Esophagus squamous epithelium (tissue), 4 donors: ENCODE data around the gene NPTX2.

Experiments
- POLR2A ChIP-seq, 4 donors: fragments of 450-650 bp; IDR thresholded peaks; one replicate each; pipeline ENCODE4 v1.6.1; 2017; ENCODE audit warnings: antibody characterized with exemption in 4 of 4, mild to moderate bottlenecking in 4 of 4, moderate library complexity in 3 of 4
- TF ChIP-seq, protein P1 (sequence below), 6 experiments: fragments of 450-650 bp in 4 of 6; fragments of 200-600 bp in 2 of 6; sonication (generic) in 2 of 6; IDR thresholded peaks; one replicate each; pipeline ENCODE4 v1.5.1; 2016 to 2019; ENCODE audit warnings: antibody characterized with exemption in 6 of 6, mild to moderate bottlenecking in 4 of 6, moderate library complexity in 4 of 6

DNA sequence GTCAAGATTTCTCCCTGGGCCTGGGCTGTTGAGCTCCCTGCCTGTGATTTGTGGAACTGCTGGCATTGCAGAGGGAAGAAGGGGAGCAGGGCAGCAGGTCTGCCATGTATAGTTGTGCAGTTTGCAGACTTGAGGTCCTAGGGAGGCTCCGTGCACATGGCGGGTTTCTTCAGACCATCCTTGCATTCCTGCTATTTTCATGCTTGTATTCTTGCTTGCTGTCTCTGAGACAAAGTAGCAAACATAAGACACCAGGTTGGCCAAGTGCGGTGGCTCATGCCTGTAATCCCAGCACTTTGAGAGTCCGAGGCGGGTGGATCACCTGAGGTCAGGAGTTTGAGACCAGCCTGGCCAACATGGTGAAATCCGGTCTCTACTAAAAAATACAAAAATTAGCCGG is 61.1 kb downstream of the NPTX2 start:
- TF ChIP-seq, protein P1, sequence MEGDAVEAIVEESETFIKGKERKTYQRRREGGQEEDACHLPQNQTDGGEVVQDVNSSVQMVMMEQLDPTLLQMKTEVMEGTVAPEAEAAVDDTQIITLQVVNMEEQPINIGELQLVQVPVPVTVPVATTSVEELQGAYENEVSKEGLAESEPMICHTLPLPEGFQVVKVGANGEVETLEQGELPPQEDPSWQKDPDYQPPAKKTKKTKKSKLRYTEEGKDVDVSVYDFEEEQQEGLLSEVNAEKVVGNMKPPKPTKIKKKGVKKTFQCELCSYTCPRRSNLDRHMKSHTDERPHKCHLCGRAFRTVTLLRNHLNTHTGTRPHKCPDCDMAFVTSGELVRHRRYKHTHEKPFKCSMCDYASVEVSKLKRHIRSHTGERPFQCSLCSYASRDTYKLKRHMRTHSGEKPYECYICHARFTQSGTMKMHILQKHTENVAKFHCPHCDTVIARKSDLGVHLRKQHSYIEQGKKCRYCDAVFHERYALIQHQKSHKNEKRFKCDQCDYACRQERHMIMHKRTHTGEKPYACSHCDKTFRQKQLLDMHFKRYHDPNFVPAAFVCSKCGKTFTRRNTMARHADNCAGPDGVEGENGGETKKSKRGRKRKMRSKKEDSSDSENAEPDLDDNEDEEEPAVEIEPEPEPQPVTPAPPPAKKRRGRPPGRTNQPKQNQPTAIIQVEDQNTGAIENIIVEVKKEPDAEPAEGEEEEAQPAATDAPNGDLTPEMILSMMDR (IDR thresholded peaks at IDR 0.05), result no peak
- no peak for TF ChIP-seq POLR2A (IDR thresholded peaks at IDR 0.05)
